Right atrium auricular region (tissue), 2 donors: ENCODE data around the gene TP73. TPM values are rescaled to one million over a fixed set of nuclear protein-coding genes. Genes with fewer than 3 reads are reported as not detected.

ENCODE experiments used
- DNase-seq: peaks from one replicate; pipeline ENCODE4 v3.0.0-alpha.2; 2019; ENCODE audit warnings: low spot score
- H3K27ac ChIP-seq, 2 donors: fragments of 200-600 bp; sonication (generic); 1 replicate in 1 of 2; 2 replicates in 1 of 2; pipeline ENCODE4 v1.5.1; 2016 to 2019
- H3K27me3 ChIP-seq, 2 donors: fragments of 200-600 bp; sonication (generic); one replicate each; pipeline versions ENCODE4 v1.5.1 to v1.6.0; 2017 to 2019
- H3K36me3 ChIP-seq: fragments of 200-600 bp; sonication (generic); one replicate; pipeline ENCODE4 v1.5.1; 2016
- H3K4me1 ChIP-seq, 2 donors: fragments of 200-600 bp; sonication (generic); one replicate each; pipeline versions ENCODE4 v1.5.1 to v1.6.0; 2017 to 2019
- H3K4me3 ChIP-seq, 2 donors: fragments of 200-600 bp; sonication (generic); 1 replicate in 1 of 2; 2 replicates in 1 of 2; pipeline ENCODE4 v1.5.1; 2017 to 2019; ENCODE audit warnings: mild to moderate bottlenecking in 1 of 2, moderate library complexity in 1 of 2
- H3K9me3 ChIP-seq, 2 donors: fragments of 200-600 bp; sonication (generic); one replicate each; pipeline ENCODE4 v1.5.1; 2019
- total RNA-seq, 2 donors: library from RNA; depleted of rRNA; stranded (reverse); fragments of >200 nt; gene quantifications; one replicate each; pipeline ENCODE4 v1.1.0, GENCODE V29; 2016
- TF ChIP-seq, protein P1 (sequence below), 2 donors: fragments of 200-600 bp; sonication (generic); IDR thresholded peaks; one replicate each; pipeline ENCODE4 v1.5.1; 2019; ENCODE audit warnings: antibody characterized with exemption in 2 of 2

The TP73 gene
- total RNA-seq, 2 donors from 2014 or later: 0.16 TPM; not detected in 1

DNA sequence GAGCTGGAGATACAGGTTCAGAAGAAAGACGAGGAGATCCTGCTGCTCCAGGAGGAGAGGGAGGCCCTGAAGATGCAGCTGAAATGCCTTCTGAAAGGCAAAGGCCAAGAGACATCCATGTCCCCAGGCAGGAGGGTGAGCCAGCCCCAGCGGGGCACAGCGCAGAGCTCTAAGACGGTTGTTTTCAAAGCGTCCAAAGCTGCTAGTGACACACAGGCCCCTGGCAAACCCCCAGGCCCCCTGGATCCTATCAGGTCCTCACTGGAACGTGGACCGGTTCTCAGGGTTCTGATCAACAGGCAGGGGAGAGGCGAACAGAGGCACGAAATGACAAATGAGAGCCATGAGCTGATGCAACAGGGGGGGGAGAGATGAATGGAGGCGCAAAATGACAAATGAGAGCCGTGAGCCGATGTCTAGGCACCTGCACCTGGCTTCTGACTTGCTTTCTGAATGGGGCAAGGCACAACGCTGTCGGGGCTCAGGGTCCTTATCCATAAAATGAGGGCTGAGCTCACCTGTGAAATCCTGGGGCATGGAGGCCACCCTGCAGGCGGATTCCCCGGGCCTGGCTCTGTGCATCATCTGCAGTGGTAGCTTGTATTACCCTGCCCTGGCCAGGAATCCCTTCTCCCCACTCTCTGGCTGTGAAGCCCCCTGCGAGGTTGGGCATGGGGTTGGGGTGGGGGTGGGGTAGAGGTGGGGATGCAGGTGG, 109.1 kb downstream of the TP73 start:
- no peak overlapping the region for H3K4me3 ChIP-seq
- H3K9me3 ChIP-seq: no peaks in the 10 kb centered on the region
- no peaks in the 10 kb centered on the region for H3K4me1 ChIP-seq
- no peaks in the 10 kb centered on the region for H3K36me3 ChIP-seq
- H3K27ac ChIP-seq: no peak overlapping the region
- TF ChIP-seq, protein P1, sequence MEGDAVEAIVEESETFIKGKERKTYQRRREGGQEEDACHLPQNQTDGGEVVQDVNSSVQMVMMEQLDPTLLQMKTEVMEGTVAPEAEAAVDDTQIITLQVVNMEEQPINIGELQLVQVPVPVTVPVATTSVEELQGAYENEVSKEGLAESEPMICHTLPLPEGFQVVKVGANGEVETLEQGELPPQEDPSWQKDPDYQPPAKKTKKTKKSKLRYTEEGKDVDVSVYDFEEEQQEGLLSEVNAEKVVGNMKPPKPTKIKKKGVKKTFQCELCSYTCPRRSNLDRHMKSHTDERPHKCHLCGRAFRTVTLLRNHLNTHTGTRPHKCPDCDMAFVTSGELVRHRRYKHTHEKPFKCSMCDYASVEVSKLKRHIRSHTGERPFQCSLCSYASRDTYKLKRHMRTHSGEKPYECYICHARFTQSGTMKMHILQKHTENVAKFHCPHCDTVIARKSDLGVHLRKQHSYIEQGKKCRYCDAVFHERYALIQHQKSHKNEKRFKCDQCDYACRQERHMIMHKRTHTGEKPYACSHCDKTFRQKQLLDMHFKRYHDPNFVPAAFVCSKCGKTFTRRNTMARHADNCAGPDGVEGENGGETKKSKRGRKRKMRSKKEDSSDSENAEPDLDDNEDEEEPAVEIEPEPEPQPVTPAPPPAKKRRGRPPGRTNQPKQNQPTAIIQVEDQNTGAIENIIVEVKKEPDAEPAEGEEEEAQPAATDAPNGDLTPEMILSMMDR (IDR thresholded peaks at IDR 0.05): no peak
- no peaks in the 10 kb centered on the region for H3K27me3 ChIP-seq
- DNase-seq: no peak

DNA sequence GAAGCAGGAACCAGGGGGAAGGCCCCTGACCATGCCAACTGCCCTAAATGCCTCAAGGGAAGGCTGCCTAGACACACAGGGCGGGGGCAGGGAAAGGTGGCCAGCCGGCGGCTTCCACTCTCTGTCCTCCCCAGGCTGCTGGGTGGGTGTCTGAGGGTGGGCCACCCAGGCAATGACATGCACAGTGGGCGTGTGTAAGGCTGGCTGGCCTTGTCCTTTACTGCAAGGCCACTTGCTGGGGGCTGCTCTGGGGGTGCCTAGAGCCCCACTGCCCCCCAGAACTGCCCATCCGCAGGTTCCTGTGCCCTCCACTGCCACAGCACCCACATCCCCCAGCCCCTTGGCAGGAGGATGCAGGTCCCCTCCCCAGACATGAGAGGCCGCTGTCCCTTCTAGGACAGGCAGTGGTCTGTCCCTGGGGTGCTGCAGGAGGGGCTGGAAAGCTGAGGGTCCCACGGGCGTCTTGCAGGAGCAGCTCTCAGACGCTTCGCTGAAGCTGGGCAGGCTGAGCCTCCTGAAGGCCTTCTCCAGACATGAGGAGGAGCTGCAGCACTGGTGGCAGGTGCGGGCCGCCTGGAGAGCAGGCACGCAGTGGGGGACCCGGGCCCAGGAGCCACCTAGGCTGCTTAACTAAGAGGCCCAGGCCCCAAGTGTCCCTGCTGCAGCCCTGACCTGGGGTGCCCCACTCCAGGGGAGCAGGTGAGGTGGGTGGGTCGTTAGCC, 110.0 kb downstream of the TP73 start:
- H3K36me3 ChIP-seq: no peaks in the 10 kb centered on the region
- no peaks in the 10 kb centered on the region for H3K9me3 ChIP-seq
- no peaks in the 10 kb centered on the region for H3K4me1 ChIP-seq
- H3K4me3 ChIP-seq: no peak overlapping the region
- no peaks in the 10 kb centered on the region for H3K27me3 ChIP-seq
- DNase-seq: no peak
- TF ChIP-seq, protein P1 (IDR thresholded peaks at IDR 0.05): no peak
- no peak overlapping the region for H3K27ac ChIP-seq

DNA sequence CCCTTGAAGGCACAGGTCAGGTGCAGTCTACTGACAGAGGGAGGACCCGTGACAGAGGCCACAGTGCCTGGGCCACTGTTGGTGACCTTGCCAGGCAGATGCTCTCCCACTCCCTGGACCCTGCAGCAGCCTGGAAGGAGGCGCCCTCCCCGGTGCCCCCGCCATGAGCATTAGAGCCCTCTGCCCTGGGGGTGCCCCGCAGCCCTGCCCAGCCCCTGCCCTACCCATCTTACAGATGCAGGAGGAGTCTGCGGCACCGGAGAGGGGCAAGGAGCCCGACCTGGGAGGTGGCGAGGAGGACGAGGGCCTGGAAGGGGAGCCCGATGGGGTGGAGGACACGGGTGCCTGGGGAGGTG, 110.5 kb downstream of the TP73 start:
- Histone ChIP-seq H3K36me3 (no peaks in the 10 kb centered on the region), H3K27ac (no peak overlapping the region), H3K4me3 (no peak overlapping the region), H3K9me3 (no peaks in the 10 kb centered on the region), H3K4me1 (no peaks in the 10 kb centered on the region), H3K27me3 (no peaks in the 10 kb centered on the region)
- TF ChIP-seq, protein P1 (IDR thresholded peaks at IDR 0.05): no peak
- no peak for DNase-seq

DNA sequence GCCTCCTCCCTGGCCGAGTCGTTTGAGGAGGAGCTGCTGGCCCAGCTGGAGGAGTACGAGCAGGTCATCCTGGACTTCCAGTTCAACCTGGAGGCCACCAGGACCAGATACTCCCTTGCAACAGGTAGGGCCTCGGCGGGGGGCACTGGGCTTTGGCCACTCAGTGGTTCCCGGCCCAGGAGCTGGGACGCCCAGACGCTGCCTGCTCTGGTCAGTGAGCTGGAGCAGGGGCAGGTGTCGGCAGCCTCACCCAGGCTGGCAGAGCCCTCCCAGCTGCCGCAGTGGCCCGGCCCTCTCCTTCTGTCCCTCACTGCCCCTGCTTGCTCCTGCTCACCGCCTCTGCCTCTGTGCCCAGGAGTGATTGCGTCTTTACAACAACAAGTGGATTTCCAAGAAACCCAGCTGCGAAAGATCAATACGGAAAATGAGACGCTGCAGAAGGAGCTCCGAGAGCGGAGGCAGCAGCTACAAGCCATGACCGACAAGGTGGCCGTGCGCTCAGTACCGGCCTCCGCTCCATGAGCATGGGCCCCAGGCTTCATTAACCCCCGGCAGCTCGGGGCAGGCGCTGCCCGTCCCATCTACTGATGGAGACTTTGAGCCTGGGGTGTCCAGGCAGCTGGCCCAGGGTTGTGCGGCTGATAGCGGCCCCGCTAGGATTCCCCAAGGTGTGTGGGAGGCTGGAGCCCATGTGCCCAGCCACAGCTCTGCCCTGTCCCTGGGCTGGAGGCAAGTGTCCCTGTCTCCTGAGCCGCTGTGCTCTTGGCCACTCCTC, 111.2 kb downstream of the TP73 start:
- no peak overlapping the region for H3K27ac ChIP-seq
- no peaks in the 10 kb centered on the region for H3K9me3 ChIP-seq
- no peaks in the 10 kb centered on the region for H3K27me3 ChIP-seq
- no peaks in the 10 kb centered on the region for H3K36me3 ChIP-seq
- H3K4me3 ChIP-seq: no peak overlapping the region
- H3K4me1 ChIP-seq: no peaks in the 10 kb centered on the region
- no peak for DNase-seq
- TF ChIP-seq, protein P1 (IDR thresholded peaks at IDR 0.05): no peak

DNA sequence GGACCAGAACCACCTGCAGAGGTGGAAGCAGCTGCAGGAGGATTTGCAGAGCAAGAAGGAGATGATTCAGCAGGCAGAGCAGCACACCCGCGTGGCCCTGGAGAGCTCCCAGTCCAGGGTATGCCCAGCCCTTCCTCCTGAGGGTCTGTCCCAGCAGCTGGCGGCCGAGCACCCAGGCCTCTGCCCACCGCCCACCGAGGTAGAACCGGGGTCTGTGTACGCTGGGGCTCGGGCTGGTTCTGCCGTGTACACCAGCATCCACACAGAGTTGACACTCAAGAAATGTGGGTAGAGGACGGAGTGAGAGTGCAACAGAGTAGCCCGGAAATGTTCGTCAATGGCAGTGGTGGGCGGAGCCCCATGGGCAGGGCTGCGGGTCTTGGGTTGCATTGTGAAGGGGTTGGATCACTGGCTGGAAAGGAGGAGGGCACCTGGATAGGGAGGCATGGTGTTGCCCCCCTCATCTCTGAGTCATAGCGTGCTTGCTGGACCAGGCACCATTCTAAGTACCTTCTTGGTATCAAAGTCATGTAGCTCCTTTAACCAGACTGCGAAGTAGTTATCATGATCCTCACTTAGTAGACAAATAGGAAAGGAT, 115.1 kb downstream of the TP73 start:
- H3K36me3 ChIP-seq: no peaks in the 10 kb centered on the region
- no peak overlapping the region for H3K27ac ChIP-seq
- H3K4me1 ChIP-seq: peaks cover 0 to 16% of the 10 kb centered on the region in 2 donors
- no peaks in the 10 kb centered on the region for H3K27me3 ChIP-seq
- no peak for DNase-seq
- TF ChIP-seq, protein P1 (IDR thresholded peaks at IDR 0.05): no peak
- H3K9me3 ChIP-seq: no peaks in the 10 kb centered on the region
- H3K4me3 ChIP-seq: no peak overlapping the region
